ENCODE results near the gene PROZ. TPM values are rescaled to one million over a fixed set of nuclear protein-coding genes. Genes with fewer than 3 reads are reported as not detected.
A peak's percentile ranks its signal among the peaks of the same experiment; 100 is the strongest.

The PROZ gene
- total and polyA plus RNA-seq, 2 of the 13 experiments (the other 11 are each of a cell fraction or from before 2014, with no cell fraction given): 5.6 to 22.5 TPM

- TF ChIP-seq FOXP4 (CRISPR knock-in tag; IDR thresholded peaks at IDR 0.05) (peak; percentile 77), DRAP1 (CRISPR knock-in tag; IDR thresholded peaks at IDR 0.05) (peak; percentile 46; the same call in 1 of the 2 replicates), ZNF326 (CRISPR knock-in tag; IDR thresholded peaks at IDR 0.05; ENCODE audit: borderline replicate concordance) (no peak), PLSCR1 (CRISPR knock-in tag; IDR thresholded peaks at IDR 0.05; ENCODE audit: borderline replicate concordance) (no peak), ZBTB37 (CRISPR knock-in tag; IDR thresholded peaks at IDR 0.05) (no peak), MED13 (CRISPR knock-in tag; IDR thresholded peaks at IDR 0.05) (no peak), CEBPB (IDR thresholded peaks at IDR 0.05; ENCODE audit: borderline replicate concordance, low read depth, low read length) (no peak), ZBTB3 (CRISPR knock-in tag; IDR thresholded peaks at IDR 0.05; ENCODE audit: borderline replicate concordance, low read depth) (no peak), ZNF432 (CRISPR knock-in tag; IDR thresholded peaks at IDR 0.05; ENCODE audit: borderline replicate concordance) (no peak), ZNF709 (CRISPR knock-in tag; IDR thresholded peaks at IDR 0.05) (peak; percentile 48; the same call in 1 of the 2 replicates), ZBTB1 (CRISPR knock-in tag; IDR thresholded peaks at IDR 0.05; ENCODE audit: borderline replicate concordance) (no peak), ISX (CRISPR knock-in tag; conservative IDR thresholded peaks at IDR 0.05) (no peak), CREM (IDR thresholded peaks at IDR 0.05) (peak; percentile 3; the same call in 1 of the 2 replicates), CREM (CRISPR knock-in tag; IDR thresholded peaks at IDR 0.05) (no peak), SSRP1 (CRISPR knock-in tag; IDR thresholded peaks at IDR 0.05) (no peak), MIXL1 (CRISPR knock-in tag; IDR thresholded peaks at IDR 0.05) (peak; percentile 82; the same call in 1 of the 2 replicates), ZNF546 (CRISPR knock-in tag; conservative IDR thresholded peaks at IDR 0.05) (0 out of 2 replicates have a peak, but pooled peaks have one; percentile 50), ZNF556 (CRISPR knock-in tag; IDR thresholded peaks at IDR 0.05; ENCODE audit: borderline replicate concordance) (no peak), ZNF280B (CRISPR knock-in tag; IDR thresholded peaks at IDR 0.05; ENCODE audit: borderline replicate concordance) (peak; percentile 50; the same call in 1 of the 2 replicates), HOXA5 (CRISPR knock-in tag; IDR thresholded peaks at IDR 0.05) (no peak)
Observed at GRCh38 chr13:113157929-113158747, at the start of gene PROZ (continued).

All from HepG2 (cell line).